Activated naive CD8-positive, alpha-beta T cell treated with anti-CD3 and anti-CD28 coated beads for 36 hours (primary cell): ENCODE results near the gene NFIA. TPM values are rescaled to one million over a fixed set of nuclear protein-coding genes. Genes with fewer than 3 reads are reported as not detected.

Experiments
- DNase-seq: peaks from one replicate; pipeline ENCODE4 v3.0.0; 2021
- H3K27ac Mint-ChIP-seq: one replicate; pipeline ENCODE4 v1.8.0; 2022; ENCODE audit warnings: mild to moderate bottlenecking, moderate library complexity, mixed read lengths
- H3K27me3 Mint-ChIP-seq: one replicate; pipeline ENCODE4 v1.8.0; 2022; ENCODE audit warnings: mild to moderate bottlenecking, mixed read lengths
- H3K36me3 Mint-ChIP-seq: one replicate; pipeline ENCODE4 v1.8.0; 2021; ENCODE audit warnings: mild to moderate bottlenecking, mixed read lengths
- H3K4me1 Mint-ChIP-seq: one replicate; pipeline ENCODE4 v1.8.0; 2021; ENCODE audit warnings: mixed read lengths
- H3K4me3 Mint-ChIP-seq: one replicate; pipeline ENCODE4 v1.8.0; 2022; ENCODE audit warnings: mild to moderate bottlenecking, moderate library complexity, mixed read lengths
- H3K9me3 Mint-ChIP-seq: one replicate; pipeline ENCODE4 v1.8.0; 2022; ENCODE audit warnings: mixed read lengths
- total RNA-seq, 2 experiments: library from RNA; stranded (reverse); gene quantifications; one replicate each; pipeline ENCODE4 v1.2.3, GENCODE V29; 2021

NFIA gene
- total RNA-seq = 1 to 10 TPM; 1.3 to 1.7 TPM

GRCh38 chr1:61082311-61083012 lies at the start of gene NFIA:
Gene NFIA (plus strand): TSS chr1:61082561.
- Mint-ChIP-seq H3K4me3 (peak within 1 kb of the TSS; percentile 88), H3K27ac (peak within 1 kb of the TSS; percentile 18), H3K36me3 (peaks cover 2% of the 10 kb centered on the region), H3K27me3 (peaks cover 31% of the 10 kb centered on the region), H3K9me3 (no peaks in the 10 kb centered on the region), H3K4me1 (peaks cover 44% of the 10 kb centered on the region)
- DNase-seq = no peak

GRCh38 chr1:61035880-61036279 lies 46.5 kb upstream of the NFIA start:
- Mint-ChIP-seq H3K27me3 (peaks cover 8% of the 10 kb centered on the region), H3K36me3 (no peaks in the 10 kb centered on the region), H3K9me3 (no peaks in the 10 kb centered on the region), H3K27ac (no peak overlapping the region), H3K4me1 (no peaks in the 10 kb centered on the region), H3K4me3 (no peak overlapping the region)
- DNase-seq = no peak

- H3K4me3 Mint-ChIP-seq = peak overlapping the region; percentile 71
- H3K27me3 Mint-ChIP-seq = peaks cover 50% of the 10 kb centered on the region
- no peaks in the 10 kb centered on the region for H3K36me3 Mint-ChIP-seq
- DNase-seq = no peak
- no peaks in the 10 kb centered on the region for H3K9me3 Mint-ChIP-seq
- no peaks in the 10 kb centered on the region for H3K4me1 Mint-ChIP-seq
- no peak overlapping the region for H3K27ac Mint-ChIP-seq
These were observed 39.8 kb upstream of the NFIA start for GRCh38 chr1:61042466-61043009.

- peak overlapping the region; percentile 71 for H3K4me3 Mint-ChIP-seq
These were observed 39.1 kb upstream of the NFIA start for GRCh38 chr1:61043010-61043820.

GRCh38 chr1:61046434-61046833 lies 35.9 kb upstream of the NFIA start:
- H3K27me3 Mint-ChIP-seq = peaks cover 47% of the 10 kb centered on the region
- H3K4me1 Mint-ChIP-seq = peaks cover 3% of the 10 kb centered on the region
- H3K9me3 Mint-ChIP-seq = no peaks in the 10 kb centered on the region

More at GRCh38 chr1:61043010-61043820, 39.1 kb upstream of the NFIA start:
- DNase-seq = peak; percentile 87
- Mint-ChIP-seq H3K4me1 (no peaks in the 10 kb centered on the region), H3K27me3 (peaks cover 50% of the 10 kb centered on the region), H3K36me3 (no peaks in the 10 kb centered on the region), H3K9me3 (no peaks in the 10 kb centered on the region), H3K27ac (no peak overlapping the region)

GRCh38 chr1:61047061-61047460 lies 35.3 kb upstream of the NFIA start:
- Mint-ChIP-seq H3K4me3 (no peak overlapping the region), H3K36me3 (no peaks in the 10 kb centered on the region)

More at GRCh38 chr1:61046434-61046833, 35.9 kb upstream of the NFIA start:
- Mint-ChIP-seq H3K27ac (no peak overlapping the region), H3K36me3 (no peaks in the 10 kb centered on the region), H3K4me3 (no peak overlapping the region)
- no peak for DNase-seq

GRCh38 chr1:61049850-61050540 lies 32.4 kb upstream of the NFIA start:
- peaks cover 50% of the 10 kb centered on the region for H3K27me3 Mint-ChIP-seq
- no peak overlapping the region for H3K27ac Mint-ChIP-seq
- peak; percentile 86 for DNase-seq
- H3K36me3 Mint-ChIP-seq = no peaks in the 10 kb centered on the region
- no peaks in the 10 kb centered on the region for H3K9me3 Mint-ChIP-seq
- peak overlapping the region; percentile 75 for H3K4me3 Mint-ChIP-seq
- peaks cover 31% of the 10 kb centered on the region for H3K4me1 Mint-ChIP-seq

More at GRCh38 chr1:61047061-61047460, 35.3 kb upstream of the NFIA start:
- Mint-ChIP-seq H3K27me3 (peaks cover 47% of the 10 kb centered on the region), H3K4me1 (peaks cover 10% of the 10 kb centered on the region), H3K27ac (no peak overlapping the region), H3K9me3 (no peaks in the 10 kb centered on the region)
- DNase-seq = no peak

- H3K4me3 Mint-ChIP-seq = peak overlapping the region; percentile 75
- DNase-seq = peak; percentile 25
- H3K27ac Mint-ChIP-seq = no peak overlapping the region
- H3K9me3 Mint-ChIP-seq = no peaks in the 10 kb centered on the region
- H3K27me3 Mint-ChIP-seq = peaks cover 54% of the 10 kb centered on the region
- H3K4me1 Mint-ChIP-seq = peaks cover 31% of the 10 kb centered on the region
- H3K36me3 Mint-ChIP-seq = no peaks in the 10 kb centered on the region
These were observed 31.6 kb upstream of the NFIA start for GRCh38 chr1:61050541-61051442.

- H3K27me3 Mint-ChIP-seq = peaks cover 59% of the 10 kb centered on the region
- no peaks in the 10 kb centered on the region for H3K36me3 Mint-ChIP-seq
- no peaks in the 10 kb centered on the region for H3K9me3 Mint-ChIP-seq
- H3K4me3 Mint-ChIP-seq = peak overlapping the region; percentile 74
- no peak overlapping the region for H3K27ac Mint-ChIP-seq
- H3K4me1 Mint-ChIP-seq = peaks cover 32% of the 10 kb centered on the region
- DNase-seq = no peak
These were observed 31.0 kb upstream of the NFIA start for GRCh38 chr1:61051443-61051718.

- H3K27me3 Mint-ChIP-seq = peaks cover 63% of the 10 kb centered on the region
- H3K4me1 Mint-ChIP-seq = peaks cover 34% of the 10 kb centered on the region
- no peak overlapping the region for H3K4me3 Mint-ChIP-seq
- H3K27ac Mint-ChIP-seq = no peak overlapping the region
- no peak for DNase-seq
- no peaks in the 10 kb centered on the region for H3K9me3 Mint-ChIP-seq
- H3K36me3 Mint-ChIP-seq = no peaks in the 10 kb centered on the region
These were observed 30.5 kb upstream of the NFIA start for GRCh38 chr1:61051719-61052394.

GRCh38 chr1:61052395-61053225 lies 29.8 kb upstream of the NFIA start:
- no peak overlapping the region for H3K27ac Mint-ChIP-seq
- H3K36me3 Mint-ChIP-seq = no peaks in the 10 kb centered on the region
- no peak for DNase-seq
- H3K4me1 Mint-ChIP-seq = peaks cover 37% of the 10 kb centered on the region
- H3K4me3 Mint-ChIP-seq = peak overlapping the region; percentile 74
- H3K27me3 Mint-ChIP-seq = peaks cover 65% of the 10 kb centered on the region
- H3K9me3 Mint-ChIP-seq = no peaks in the 10 kb centered on the region

- Mint-ChIP-seq H3K36me3 (no peaks in the 10 kb centered on the region), H3K4me1 (peaks cover 39% of the 10 kb centered on the region), H3K9me3 (no peaks in the 10 kb centered on the region), H3K27ac (no peak overlapping the region), H3K27me3 (peaks cover 70% of the 10 kb centered on the region), H3K4me3 (peak overlapping the region; percentile 74)
- DNase-seq = no peak
These were observed 29.1 kb upstream of the NFIA start for GRCh38 chr1:61053226-61053711.
